CD14-positive monocyte (primary cell): Measurements from ENCODE around the gene AKAP8. TPM values are rescaled to one million over a fixed set of nuclear protein-coding genes. Genes with fewer than 3 reads are reported as not detected.

Source experiments
- DNase-seq, 3 donors: peaks; one replicate each; pipeline ENCODE4 v3.0.0-alpha.2; 2011 to 2022
- H2AFZ ChIP-seq: 2 replicates; pipeline ENCODE4 v1.6.0; 2012; ENCODE audit warnings: mild to moderate bottlenecking, low read depth, low read length, inconsistent platforms; ENCODE audit not compliant: insufficient read depth, poor library complexity, severe bottlenecking
- H3K27ac ChIP-seq, 2 donors: 1 replicate in 1 of 2; 2 replicates in 1 of 2; pipeline ENCODE4 v1.5.1; 2012 to 2013; ENCODE audit warnings: low read length in 2 of 2, control low read depth in 1 of 2, inconsistent platforms in 1 of 2, low read depth in 1 of 2, mild to moderate bottlenecking in 1 of 2
- H3K27me3 ChIP-seq, 2 donors: one replicate each; pipeline versions ENCODE4 v1.6.0 to v1.6.1; 2011 to 2013; ENCODE audit warnings: low read length in 2 of 2; ENCODE audit not compliant: control insufficient read depth in 2 of 2, insufficient read depth in 2 of 2
- H3K36me3 ChIP-seq, 2 donors: replicated peaks in 1 of 2; 1 replicate in 1 of 2; 2 replicates in 1 of 2; pipeline versions ENCODE4 v1.5.1 to v1.6.1; 2012 to 2013; ENCODE audit warnings: low read length in 2 of 2, control low read depth in 1 of 2, inconsistent platforms in 1 of 2, mild to moderate bottlenecking in 1 of 2; ENCODE audit not compliant: insufficient read depth in 2 of 2, control insufficient read depth in 1 of 2
- H3K4me1 ChIP-seq, 2 donors: 1 replicate in 1 of 2; 2 replicates in 1 of 2; pipeline versions ENCODE4 v1.5.1 to v1.6.1; 2012 to 2013; ENCODE audit warnings: low read length in 2 of 2, control low read depth in 1 of 2, inconsistent platforms in 1 of 2, mild to moderate bottlenecking in 1 of 2, moderate library complexity in 1 of 2; ENCODE audit not compliant: insufficient read depth in 2 of 2, control insufficient read depth in 1 of 2
- H3K4me2 ChIP-seq: replicated peaks from 2 replicates; pipeline ENCODE3; 2012; ENCODE audit warnings: low read length, moderate library complexity, mild to moderate bottlenecking; ENCODE audit not compliant: poor library complexity, severe bottlenecking; ENCODE audit errors: extremely low read depth
- H3K4me3 ChIP-seq, 3 experiments: fragments of 200-600 bp in 1 of 3; sonication (generic) in 1 of 3; replicated peaks in 1 of 3; 1 replicate in 2 of 3; 2 replicates in 1 of 3; pipeline ENCODE4 v1.5.1; 2011 to 2013; ENCODE audit warnings: low read length in 3 of 3, mild to moderate bottlenecking in 3 of 3, control low read depth in 2 of 3, low read depth in 2 of 3, inconsistent platforms in 1 of 3, moderate library complexity in 1 of 3
- H3K79me2 ChIP-seq: 2 replicates; pipeline ENCODE4 v1.6.0; 2012; ENCODE audit warnings: mild to moderate bottlenecking, control low read depth, inconsistent platforms, low read length, moderate library complexity; ENCODE audit not compliant: insufficient read depth
- H3K9ac ChIP-seq: 2 replicates; pipeline ENCODE4 v1.6.0; 2017; ENCODE audit warnings: low read length, mild to moderate bottlenecking; ENCODE audit not compliant: insufficient read depth, poor library complexity, severe bottlenecking
- H3K9me3 ChIP-seq, 2 donors: replicated peaks in 1 of 2; 1 replicate in 1 of 2; 2 replicates in 1 of 2; pipeline versions ENCODE4 v1.5.1 to v1.6.1; 2012 to 2013; ENCODE audit warnings: low read length in 2 of 2, control low read depth in 1 of 2; ENCODE audit not compliant: control insufficient read depth in 1 of 2, insufficient read depth in 1 of 2
- H4K20me1 ChIP-seq: 2 replicates; pipeline ENCODE4 v1.6.0; 2012; ENCODE audit warnings: mild to moderate bottlenecking, low read length, control low read depth, moderate library complexity; ENCODE audit not compliant: insufficient read depth
- H3K27ac Mint-ChIP-seq, 7 donors: one replicate each; pipeline ENCODE4 v1.8.0; 2020; ENCODE audit warnings: mild to moderate bottlenecking in 7 of 7, mixed read lengths in 7 of 7, moderate library complexity in 6 of 7, inconsistent platforms in 2 of 7
- H3K27me3 Mint-ChIP-seq, 3 donors: one replicate each; pipeline ENCODE4 v1.8.0; 2021 to 2022; ENCODE audit warnings: low read depth in 3 of 3, mild to moderate bottlenecking in 3 of 3, mixed read lengths in 3 of 3, moderate library complexity in 3 of 3, inconsistent platforms in 1 of 3
- H3K36me3 Mint-ChIP-seq, 2 donors: one replicate each; pipeline ENCODE4 v1.8.0; 2020; ENCODE audit warnings: mixed read lengths in 2 of 2, inconsistent platforms in 1 of 2, mild to moderate bottlenecking in 1 of 2
- H3K4me1 Mint-ChIP-seq: one replicate; pipeline ENCODE4 v1.8.0; 2020; ENCODE audit warnings: mild to moderate bottlenecking, mixed read lengths
- H3K4me3 Mint-ChIP-seq, 2 donors: one replicate each; pipeline ENCODE4 v1.8.0; 2020; ENCODE audit warnings: mild to moderate bottlenecking in 2 of 2, mixed read lengths in 2 of 2, moderate library complexity in 1 of 2
- H3K9me3 Mint-ChIP-seq, 7 donors: one replicate each; pipeline ENCODE4 v1.8.0; 2020 to 2022; ENCODE audit warnings: mixed read lengths in 7 of 7, mild to moderate bottlenecking in 6 of 7, moderate library complexity in 6 of 7, inconsistent platforms in 2 of 7
- CTCF ChIP-seq: fragments of 200-600 bp; IDR thresholded peaks from one replicate; pipeline ENCODE4 v1.8.0; 2022; ENCODE audit warnings: antibody characterized with exemption, mild to moderate bottlenecking
- WGBS: methylation state at CpG from one replicate; pipeline ENCODE4 v1.1.5; 2013; ENCODE audit warnings: missing lambda C conversion rate; ENCODE audit not compliant: insufficient coverage; 5-methylcytosine and 5-hydroxymethylcytosine counted together
- intact Hi-C, 2 donors: fragments of 100-400 bp; cut with micrococcal nuclease; formaldehyde crosslinking; loops; one replicate each; pipeline versions ENCODE4 v1.15.0 to v1.15.1; 2023
- polyA plus RNA-seq, 3 donors: library from polyadenylated mRNA; depleted of rRNA in 1 of 3; unstranded in 2 of 3; stranded (reverse) in 1 of 3; fragments of 300-500 nt in 2 of 3; fragments of >200 nt in 1 of 3; fragmentation: Illumina TruSeq in 2 of 3; gene quantifications; 1 replicate in 2 of 3; 2 replicates in 1 of 3; pipeline ENCODE4 v1.2.3, GENCODE V29; 2012 to 2021

The AKAP8 gene
- polyA plus RNA-seq, 3 donors, result 8.0 to 25.9 (median 12.3) TPM

GRCh38 chr19:15372891-15373301 is 6.7 kb downstream of the AKAP8 start:
- Histone ChIP-seq H2AFZ (no peak overlapping the region), H3K27me3 (no peaks in the 10 kb centered on the region), H4K20me1 (peaks cover 86% of the 10 kb centered on the region), H3K36me3 (peaks cover 69 to 74% of the 10 kb centered on the region in 2 donors), H3K4me2 (no peak overlapping the region), H3K4me3 (no peak overlapping the region), H3K4me1 (peaks cover 12 to 17% of the 10 kb centered on the region in 2 donors), H3K27ac (no peak overlapping the region), H3K79me2 (peaks cover 60% of the 10 kb centered on the region), H3K9me3 (no peaks in the 10 kb centered on the region), H3K9ac (no peak overlapping the region)
- peaks cover 0 to 3% (median 1%) of the 10 kb centered on the region in 3 donors for H3K27me3 Mint-ChIP-seq
- no peak for TF ChIP-seq CTCF
- intact Hi-C loops, result loop anchor here (10.0 kb wide), 2 partner anchors 108 to 248 kb away; a partner anchor contains a TSS
- H3K4me3 Mint-ChIP-seq, result no peak overlapping the region
- DNase-seq, result no peak
- H3K27ac Mint-ChIP-seq, result peak overlapping the region in 1 of 7 donors; percentile 51
- WGBS, result 98% methylated on average over 30 of the region's 30 CpGs
- H3K4me1 Mint-ChIP-seq, result peaks cover 13% of the 10 kb centered on the region
- H3K36me3 Mint-ChIP-seq, result peaks cover 54 to 75% of the 10 kb centered on the region in 2 donors
- H3K9me3 Mint-ChIP-seq, result peaks cover 0 to 2% (median 0%) of the 10 kb centered on the region in 7 donors

GRCh38 chr19:15372470-15372869 is 7.1 kb downstream of the AKAP8 start:
- Mint-ChIP-seq H3K4me3 (no peak overlapping the region), H3K36me3 (peaks cover 58 to 80% of the 10 kb centered on the region in 2 donors), H3K4me1 (peaks cover 9% of the 10 kb centered on the region), H3K27ac (peak overlapping the region in 2 of 7 donors; percentile 51 to 77), H3K27me3 (peaks cover 0 to 3% (median 1%) of the 10 kb centered on the region in 3 donors), H3K9me3 (peaks cover 0 to 2% (median 0%) of the 10 kb centered on the region in 7 donors)
- intact Hi-C loops, result loop anchor here (10.0 kb wide), 2 partner anchors 108 to 248 kb away; a partner anchor contains a TSS
- Histone ChIP-seq H2AFZ (no peak overlapping the region), H3K4me3 (no peak overlapping the region), H3K4me2 (no peak overlapping the region), H3K4me1 (peaks cover 8 to 13% of the 10 kb centered on the region in 2 donors), H3K79me2 (peaks cover 55% of the 10 kb centered on the region), H3K27me3 (no peaks in the 10 kb centered on the region), H3K27ac (no peak overlapping the region), H3K9ac (no peak overlapping the region), H3K9me3 (no peaks in the 10 kb centered on the region), H3K36me3 (peaks cover 73 to 79% of the 10 kb centered on the region in 2 donors), H4K20me1 (peaks cover 86% of the 10 kb centered on the region)
- WGBS, result 94% methylated on average over 10 of the region's 14 CpGs
- DNase-seq, result no peak
- no peak for TF ChIP-seq CTCF
